ENCODE data around the gene SCN3A.
A peak's percentile ranks its signal among the peaks of the same experiment; 100 is the strongest.

Gene SCN3A

GRCh38 chr2:165203689-165204559 is at the start of gene SCN3A:
Gene SCN3A (minus strand): TSS chr2:165204050. CDS start chr2:165176394, 27,656 bp downstream.
- FAIRE-seq: peak; percentile 88

- FAIRE-seq: no peak
These were observed 49.3 kb upstream of the SCN3A start for GRCh38 chr2:165253178-165253577.

GRCh38 chr2:165251366-165251765 is 47.5 kb upstream of the SCN3A start:
- FAIRE-seq: no peak

- no peak for FAIRE-seq
These were observed 44.4 kb upstream of the SCN3A start for GRCh38 chr2:165248238-165248637.

- no peak for FAIRE-seq
These were observed 41.4 kb upstream of the SCN3A start for GRCh38 chr2:165245081-165245793.

GRCh38 chr2:165240916-165241315 is 37.1 kb upstream of the SCN3A start:
- FAIRE-seq: no peak

GRCh38 chr2:165239856-165240515 is 36.1 kb upstream of the SCN3A start:
- FAIRE-seq: no peak

- FAIRE-seq: peak; percentile 77
These were observed 35.4 kb upstream of the SCN3A start, which contains the start of gene SCN2A for GRCh38 chr2:165239230-165239629. Gene SCN2A (plus strand): TSS chr2:165239414. CDS start chr2:165295824, 56,410 bp downstream.

- no peak for FAIRE-seq
These were observed 34.4 kb upstream of the SCN3A start for GRCh38 chr2:165238295-165238694.

- FAIRE-seq: no peak
These were observed 33.2 kb upstream of the SCN3A start for GRCh38 chr2:165237056-165237455.

- FAIRE-seq: no peak
These were observed 23.7 kb upstream of the SCN3A start for GRCh38 chr2:165227571-165227970.

- FAIRE-seq: no peak
These were observed 21.1 kb upstream of the SCN3A start for GRCh38 chr2:165224941-165225340.

- no peak for FAIRE-seq
These were observed 15.6 kb upstream of the SCN3A start for GRCh38 chr2:165219481-165219880.

GRCh38 chr2:165214093-165214492 is 10.2 kb upstream of the SCN3A start:
- no peak for FAIRE-seq

- no peak for FAIRE-seq
These were observed 4.2 kb upstream of the SCN3A start for GRCh38 chr2:165208094-165208493.

- no peak for FAIRE-seq
These were observed 2.0 kb upstream of the SCN3A start for GRCh38 chr2:165205865-165206264.

- FAIRE-seq: no peak
These were observed 1.6 kb downstream of the SCN3A start for GRCh38 chr2:165202239-165202638.

GRCh38 chr2:165198181-165198580 is 5.7 kb downstream of the SCN3A start:
- FAIRE-seq: no peak

- no peak for FAIRE-seq
These were observed 6.5 kb downstream of the SCN3A start for GRCh38 chr2:165197346-165197745.

GRCh38 chr2:165196411-165196810 is 7.4 kb downstream of the SCN3A start:
- FAIRE-seq: no peak

GRCh38 chr2:165193178-165193777 is 10.6 kb downstream of the SCN3A start:
- FAIRE-seq: no peak

- FAIRE-seq: no peak
These were observed 11.1 kb downstream of the SCN3A start for GRCh38 chr2:165192729-165193128.
